Endothelial cell of umbilical vein (primary cell): ENCODE data around the gene SPON1. TPM values are rescaled to one million over a fixed set of nuclear protein-coding genes. Genes with fewer than 3 reads are reported as not detected.

Experiments
- BruUV-seq: library from RNA; stranded (reverse); fragments of 400-500 nt; replicated peaks from 2 replicates; lab custom pipeline; 2021; lab: Mats Ljungman, UMichigan
- CTCF ChIA-PET: fragments of 300-600, 350-600 bp; sonication (Branson Sonifier 250); formaldehyde crosslinking; loops from one replicate; lab custom pipeline; 2021; ENCODE audit warnings: antibody characterized with exemption, inconsistent platforms; lab: Charles Lee
- POLR2A ChIA-PET: fragments of 300-600, 350-600 bp; sonication (Branson Sonifier 250); formaldehyde crosslinking; loops from one replicate; lab custom pipeline; 2021; ENCODE audit warnings: antibody characterized with exemption, inconsistent platforms; lab: Charles Lee
- DNase-seq: peaks from one replicate; pipeline ENCODE4 v3.0.0-alpha.2; 2011; ENCODE audit warnings: low read depth, low spot score
- FAIRE-seq: peaks from 2 replicates; lab custom pipeline; 2011; peaks lifted over from hg19 to GRCh38; lab: Jason Lieb, UNC
- H2AFZ ChIP-seq: 2 replicates; pipeline ENCODE4 v1.6.0; 2012; ENCODE audit warnings: low read depth, low read length, control low read depth, inconsistent platforms
- H3K27ac ChIP-seq: 2 replicates; pipeline ENCODE4 v1.5.1; 2011; ENCODE audit warnings: low read depth, mild to moderate bottlenecking, control low read depth, low read length, moderate library complexity; ENCODE audit not compliant: insufficient read depth
- H3K27me3 ChIP-seq, 2 experiments: 2 replicates each; pipeline versions ENCODE4 v1.6.0 to v1.6.1; 2011; ENCODE audit warnings: low read length in 2 of 2, mixed read lengths in 1 of 2; ENCODE audit not compliant: control insufficient read depth in 2 of 2, insufficient read depth in 2 of 2
- H3K36me3 ChIP-seq, 2 experiments: 2 replicates in 1 of 2; 3 replicates in 1 of 2; pipeline ENCODE4 v1.5.1; 2011; ENCODE audit warnings: low read length in 2 of 2, mild to moderate bottlenecking in 1 of 2, moderate library complexity in 1 of 2; ENCODE audit not compliant: control insufficient read depth in 2 of 2, insufficient read depth in 2 of 2; ENCODE audit errors: extremely low read depth in 1 of 2
- H3K4me1 ChIP-seq: 3 replicates; pipeline ENCODE4 v1.5.1; 2011; ENCODE audit warnings: mild to moderate bottlenecking, low read length; ENCODE audit not compliant: control insufficient read depth, insufficient read depth; ENCODE audit errors: extremely low read depth
- H3K4me2 ChIP-seq: 2 replicates; pipeline ENCODE4 v1.6.1; 2011; ENCODE audit warnings: low read length, control low read depth, mixed read lengths; ENCODE audit not compliant: insufficient read depth
- H3K4me3 ChIP-seq, 3 experiments: fragments of 200-600 bp in 1 of 3; sonication (generic), shearing (Covaris generic) in 1 of 3; replicated peaks in 1 of 3; 2 replicates each; pipeline ENCODE4 v1.5.1; 2011 to 2016; ENCODE audit warnings: control low read depth in 3 of 3, low read length in 3 of 3, mild to moderate bottlenecking in 2 of 3, inconsistent platforms in 1 of 3, low read depth in 1 of 3, moderate library complexity in 1 of 3; ENCODE audit not compliant: insufficient read depth in 1 of 3
- H3K79me2 ChIP-seq: 2 replicates; pipeline ENCODE4 v1.6.0; 2012; ENCODE audit warnings: low read length, inconsistent platforms; ENCODE audit not compliant: control insufficient read depth, insufficient read depth
- H3K9ac ChIP-seq: replicated peaks from 2 replicates; pipeline ENCODE3; 2011; ENCODE audit warnings: low read length, control low read depth; ENCODE audit not compliant: insufficient read depth; ENCODE audit errors: extremely low read depth
- H3K9me1 ChIP-seq: replicated peaks from 3 replicates; pipeline ENCODE4 v1.6.0; 2011; ENCODE audit warnings: mild to moderate bottlenecking, low read length; ENCODE audit not compliant: control insufficient read depth, insufficient read depth; ENCODE audit errors: extremely low read depth
- H3K9me3 ChIP-seq: replicated peaks from 2 replicates; pipeline ENCODE4 v1.5.1; 2012; ENCODE audit warnings: low read length, inconsistent platforms; ENCODE audit not compliant: control insufficient read depth, insufficient read depth
- H4K20me1 ChIP-seq: replicated peaks from 2 replicates; pipeline ENCODE3; 2011; ENCODE audit warnings: mild to moderate bottlenecking, low read length; ENCODE audit not compliant: control insufficient read depth, insufficient read depth; ENCODE audit errors: extremely low read depth
- EZH2 ChIP-seq: IDR thresholded peaks from 2 replicates; pipeline ENCODE4 v1.6.1; 2012; ENCODE audit warnings: borderline replicate concordance, low read depth, mild to moderate bottlenecking, moderate library complexity, low read length, inconsistent platforms; ENCODE audit not compliant: severe bottlenecking
- FOS ChIP-seq: IDR thresholded peaks from 2 replicates; pipeline ENCODE4 v1.6.1; 2011; ENCODE audit warnings: mild to moderate bottlenecking, low read length, moderate library complexity, borderline replicate concordance; ENCODE audit not compliant: insufficient read depth
- GATA2 ChIP-seq: IDR thresholded peaks from 2 replicates; pipeline ENCODE4 v1.7.0; 2011; ENCODE audit warnings: low read depth, mild to moderate bottlenecking, moderate library complexity, mixed read lengths, low read length; ENCODE audit not compliant: insufficient read length, insufficient read depth
- JUN ChIP-seq: IDR thresholded peaks from 2 replicates; pipeline ENCODE4 v1.6.1; 2011; ENCODE audit warnings: borderline replicate concordance, low read depth; ENCODE audit not compliant: insufficient read length, insufficient read depth
- POLR2A ChIP-seq: IDR thresholded peaks from 2 replicates; pipeline ENCODE4 v1.6.1; 2012; ENCODE audit warnings: low read depth, mild to moderate bottlenecking, control low read depth, low read length
- POLR2AphosphoS5 ChIP-seq: IDR thresholded peaks from 2 replicates; pipeline ENCODE4 v1.6.1; 2012; ENCODE audit warnings: low read depth, mild to moderate bottlenecking, control low read depth, low read length, moderate library complexity; ENCODE audit not compliant: insufficient read depth
- dilution Hi-C: fragments of 300-500 bp; cut with MboI; formaldehyde crosslinking; loops from one replicate; pipeline ENCODE4 v1.15.0; 2019; ENCODE audit warnings: low sequenced_read_pairs; ENCODE audit not compliant: extremely low pct_ligation_motif_present
- intact Hi-C: fragments of 100-400 bp; cut with micrococcal nuclease; formaldehyde crosslinking; loops from one replicate; pipeline ENCODE4 v1.10.0; 2022
- polyA plus RNA-seq, 4 experiments: library from polyadenylated mRNA; depleted of rRNA in 3 of 4; stranded (reverse) in 3 of 4; unstranded in 1 of 4; fragments of >200 nt; gene quantifications; 2 replicates each; pipeline versions ENCODE4 v1.2.1 to v1.2.3, GENCODE V29; 2011 to 2012; ENCODE audit warnings: missing spikeins in 1 of 4
- total RNA-seq: library from RNA; stranded (reverse); gene quantifications from 2 replicates; pipeline ENCODE4 v1.2.3, GENCODE V29; 2021
- TF ChIP-seq, protein P1 (sequence below), 2 donors: IDR thresholded peaks; 1 replicate in 1 of 2; 2 replicates in 1 of 2; pipeline ENCODE4 v1.5.1; 2011; ENCODE audit warnings: low read length in 2 of 2, mild to moderate bottlenecking in 2 of 2, moderate library complexity in 2 of 2, control low read depth in 1 of 2, inconsistent platforms in 1 of 2, low read depth in 1 of 2; ENCODE audit not compliant: insufficient read depth in 1 of 2; ENCODE audit errors: extremely low read depth in 1 of 2
- TF ChIP-seq, protein P2 (sequence below): IDR thresholded peaks from 2 replicates; pipeline ENCODE4 v1.6.1; 2011; ENCODE audit not compliant: insufficient read depth, insufficient read length

The SPON1 gene
- total and polyA plus RNA-seq, 2 donors (not counting 3 experiments of a cell fraction or from before 2014, with no cell fraction given), result 0.31 TPM; not detected in 1

DNA sequence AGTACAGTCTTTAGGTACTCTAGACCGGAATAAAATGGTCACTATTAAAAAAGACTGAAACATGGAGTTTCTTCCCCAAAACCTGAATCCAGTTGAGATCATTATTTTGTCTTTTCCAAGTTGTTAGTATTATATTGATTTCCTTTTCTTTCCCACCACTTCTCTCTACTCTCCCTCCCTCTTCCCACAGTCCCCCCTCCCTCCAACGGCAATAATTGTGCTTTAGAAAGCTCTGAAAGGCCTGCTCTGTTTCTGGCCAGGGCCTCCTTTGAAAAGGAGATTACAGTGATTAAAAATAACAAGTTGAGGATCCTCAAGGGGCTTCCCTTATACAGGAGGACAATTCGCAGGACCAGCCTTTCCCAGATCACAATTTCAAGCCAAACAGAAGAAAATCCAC is 3.5 kb downstream of the SPON1 start:
- intact Hi-C loops, result no loop called here
- no TSS peak for BruUV-seq
- DNase-seq, result no peak
- H3K4me2 ChIP-seq, result no peak overlapping the region
- TF ChIP-seq, protein P1, sequence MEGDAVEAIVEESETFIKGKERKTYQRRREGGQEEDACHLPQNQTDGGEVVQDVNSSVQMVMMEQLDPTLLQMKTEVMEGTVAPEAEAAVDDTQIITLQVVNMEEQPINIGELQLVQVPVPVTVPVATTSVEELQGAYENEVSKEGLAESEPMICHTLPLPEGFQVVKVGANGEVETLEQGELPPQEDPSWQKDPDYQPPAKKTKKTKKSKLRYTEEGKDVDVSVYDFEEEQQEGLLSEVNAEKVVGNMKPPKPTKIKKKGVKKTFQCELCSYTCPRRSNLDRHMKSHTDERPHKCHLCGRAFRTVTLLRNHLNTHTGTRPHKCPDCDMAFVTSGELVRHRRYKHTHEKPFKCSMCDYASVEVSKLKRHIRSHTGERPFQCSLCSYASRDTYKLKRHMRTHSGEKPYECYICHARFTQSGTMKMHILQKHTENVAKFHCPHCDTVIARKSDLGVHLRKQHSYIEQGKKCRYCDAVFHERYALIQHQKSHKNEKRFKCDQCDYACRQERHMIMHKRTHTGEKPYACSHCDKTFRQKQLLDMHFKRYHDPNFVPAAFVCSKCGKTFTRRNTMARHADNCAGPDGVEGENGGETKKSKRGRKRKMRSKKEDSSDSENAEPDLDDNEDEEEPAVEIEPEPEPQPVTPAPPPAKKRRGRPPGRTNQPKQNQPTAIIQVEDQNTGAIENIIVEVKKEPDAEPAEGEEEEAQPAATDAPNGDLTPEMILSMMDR (IDR thresholded peaks at IDR 0.05; ENCODE audit: extremely low read depth in 1 of 2, insufficient read depth in 1 of 2, low read depth in 1 of 2, low read length in 2 of 2), result no peak
- TF ChIP-seq GATA2, result no peak
- TF ChIP-seq JUN, result no peak
- TF ChIP-seq, protein P2, sequence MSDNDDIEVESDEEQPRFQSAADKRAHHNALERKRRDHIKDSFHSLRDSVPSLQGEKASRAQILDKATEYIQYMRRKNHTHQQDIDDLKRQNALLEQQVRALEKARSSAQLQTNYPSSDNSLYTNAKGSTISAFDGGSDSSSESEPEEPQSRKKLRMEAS, result no peak
- TF ChIP-seq FOS, result no peak
- no peak for TF ChIP-seq EZH2
- TF ChIP-seq POLR2A, result no peak
- no peak for TF ChIP-seq POLR2AphosphoS5
- no peak overlapping the region for H2AFZ ChIP-seq
- H3K9me3 ChIP-seq, result no peaks in the 10 kb centered on the region
- no peak for FAIRE-seq
- no peak overlapping the region for H3K4me3 ChIP-seq
- dilution Hi-C loops, result no loop called here
- H3K79me2 ChIP-seq, result no peaks in the 10 kb centered on the region
- POLR2A ChIA-PET, result no interaction called here
- H3K36me3 ChIP-seq, result no peaks in the 10 kb centered on the region
- H3K9me1 ChIP-seq, result no peaks in the 10 kb centered on the region
- H3K27ac ChIP-seq, result no peak overlapping the region
- H3K9ac ChIP-seq, result no peak overlapping the region
- peaks cover 55 to 75% of the 10 kb centered on the region in 2 experiments for H3K27me3 ChIP-seq
- H4K20me1 ChIP-seq, result no peaks in the 10 kb centered on the region
- CTCF ChIA-PET, result no interaction called here
- no peaks in the 10 kb centered on the region for H3K4me1 ChIP-seq
